ENCODE measurements around the gene MOB3A.
"Not testable (repeated sequence)": the region's sequence is repeated elsewhere in the genome, so short reads cannot be mapped to it uniquely, and the experiment has no call there.

MOB3A gene

DNA sequence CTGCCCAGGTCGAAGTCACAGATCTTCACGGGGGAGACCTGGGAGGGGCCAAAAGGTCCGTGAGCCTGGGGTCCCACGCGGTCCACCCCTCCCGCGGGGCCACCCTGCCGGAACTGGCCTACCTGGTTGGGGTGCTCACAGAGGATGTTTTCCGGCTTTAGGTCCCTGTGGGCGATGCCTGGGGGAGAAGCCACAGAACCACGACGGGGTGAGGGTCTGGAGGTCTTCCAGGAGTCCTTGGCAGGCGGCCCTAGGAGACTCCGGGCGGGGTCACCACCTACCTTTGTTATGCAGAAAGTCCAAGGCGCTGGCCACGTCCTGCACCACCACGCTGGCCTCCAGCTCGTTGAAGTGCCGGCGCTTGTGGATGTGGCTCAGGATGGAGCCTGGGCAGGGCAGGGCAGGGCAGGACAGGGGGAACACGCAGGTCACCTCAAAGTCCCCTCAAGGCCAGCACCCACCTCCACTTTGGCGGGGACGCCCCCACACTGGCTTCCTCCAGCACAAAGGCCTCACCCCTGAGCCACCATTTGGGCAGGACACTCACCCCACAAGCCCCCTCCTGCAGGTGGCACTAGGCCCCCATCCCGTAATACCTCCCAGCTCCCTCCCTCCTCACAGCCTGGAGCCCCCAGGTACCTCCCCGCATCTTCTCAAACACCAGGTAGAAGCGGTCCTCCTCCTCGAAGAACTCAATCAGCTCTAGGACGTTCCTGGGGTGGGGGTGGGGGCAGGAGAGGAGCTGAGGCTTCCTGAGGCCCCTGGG, 53.5 kb downstream of the MOB3A start:
- DNase-seq: no peak

DNA sequence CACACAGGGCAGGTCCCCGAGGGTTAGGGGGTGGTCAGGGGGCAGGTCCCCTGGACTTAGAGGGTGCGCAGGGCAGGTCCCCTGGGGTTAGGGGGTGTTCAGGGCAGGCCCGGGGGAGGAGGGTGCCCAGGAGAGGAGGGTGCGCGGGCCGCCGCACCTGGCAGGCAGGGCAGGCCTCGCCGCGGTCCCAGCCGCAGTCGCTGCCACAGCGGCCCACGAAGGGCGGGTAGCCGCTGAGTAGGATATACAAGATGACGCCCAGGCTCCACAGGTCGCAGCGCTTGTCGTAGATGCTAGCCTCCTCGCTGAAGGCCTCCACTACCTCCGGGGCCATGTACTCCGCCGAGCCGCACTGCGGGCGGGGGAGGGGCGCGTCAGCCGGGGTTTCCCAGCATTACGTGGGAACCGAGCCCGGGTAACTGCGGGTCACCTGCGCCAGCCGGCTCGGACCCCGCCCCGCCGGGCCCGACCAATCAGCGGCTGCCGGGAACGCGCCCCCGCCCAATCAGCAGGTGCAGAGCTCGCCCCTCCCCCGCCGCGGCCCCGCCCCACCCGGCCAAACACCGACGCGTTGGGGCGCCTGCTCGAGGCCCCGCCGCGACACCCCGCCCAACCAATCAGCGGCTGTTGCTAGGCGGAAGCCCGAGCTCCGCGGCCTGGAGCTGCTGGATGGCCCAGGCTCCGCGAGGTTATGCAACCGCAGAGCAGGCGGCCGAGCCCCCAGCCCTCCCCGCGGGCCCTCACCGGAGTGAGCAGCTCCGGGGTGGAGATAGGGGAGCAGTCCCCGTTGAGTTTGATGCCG, 54.2 kb downstream of the MOB3A start:
- DNase-seq: peak; percentile 99

DNA sequence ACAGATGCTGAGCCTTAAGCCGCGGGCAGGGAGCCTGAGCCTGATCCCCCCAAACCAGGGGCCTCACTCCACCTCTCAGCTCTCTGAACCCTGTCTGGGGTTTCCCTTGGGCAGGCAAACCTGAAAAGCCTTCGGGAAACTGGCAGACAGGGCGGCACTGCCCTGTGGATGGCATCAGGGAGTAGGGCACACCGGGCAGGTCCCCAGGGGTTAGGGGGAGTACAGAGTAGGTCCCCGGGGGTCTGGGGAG, 54.8 kb downstream of the MOB3A start:
- no peak for DNase-seq

DNA sequence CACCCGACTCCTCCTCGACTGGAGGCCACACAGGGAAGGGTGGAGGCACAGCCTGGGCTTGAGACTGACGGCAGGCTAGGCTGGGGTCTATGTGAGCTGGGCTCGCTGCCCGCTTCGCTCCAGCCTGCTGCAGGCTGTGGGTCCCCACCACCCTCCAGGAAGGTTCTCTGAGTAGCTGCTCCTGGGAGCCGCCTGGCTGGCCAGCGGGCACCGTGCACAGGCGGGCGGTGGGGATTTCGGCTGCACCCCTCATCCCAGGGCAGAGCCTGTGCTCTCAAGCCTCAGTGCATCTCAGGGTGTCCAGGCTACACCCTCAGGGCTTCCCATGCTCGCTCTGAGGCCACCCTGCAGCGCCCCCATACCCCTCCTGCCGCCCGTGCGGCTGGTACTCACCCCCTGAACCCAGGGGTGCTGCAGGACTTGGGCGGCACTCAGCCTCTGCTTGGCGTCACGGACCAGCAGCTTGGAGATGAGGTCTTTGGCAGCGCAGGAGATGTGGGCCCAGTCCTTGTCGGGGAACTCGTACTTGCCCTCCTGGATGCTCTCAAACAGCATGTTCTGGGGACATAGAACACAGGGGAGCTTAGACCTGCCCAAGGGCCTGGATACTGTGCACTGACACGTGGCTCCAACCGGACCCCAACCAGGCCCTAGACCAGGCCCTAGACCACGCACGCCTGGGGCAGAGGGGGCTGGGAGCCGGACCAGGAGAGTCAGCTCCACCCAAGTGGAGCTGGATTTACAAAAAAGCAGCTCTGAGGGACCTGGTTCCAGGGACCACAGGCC, 55.3 kb downstream of the MOB3A start:
- no peak for DNase-seq

DNA sequence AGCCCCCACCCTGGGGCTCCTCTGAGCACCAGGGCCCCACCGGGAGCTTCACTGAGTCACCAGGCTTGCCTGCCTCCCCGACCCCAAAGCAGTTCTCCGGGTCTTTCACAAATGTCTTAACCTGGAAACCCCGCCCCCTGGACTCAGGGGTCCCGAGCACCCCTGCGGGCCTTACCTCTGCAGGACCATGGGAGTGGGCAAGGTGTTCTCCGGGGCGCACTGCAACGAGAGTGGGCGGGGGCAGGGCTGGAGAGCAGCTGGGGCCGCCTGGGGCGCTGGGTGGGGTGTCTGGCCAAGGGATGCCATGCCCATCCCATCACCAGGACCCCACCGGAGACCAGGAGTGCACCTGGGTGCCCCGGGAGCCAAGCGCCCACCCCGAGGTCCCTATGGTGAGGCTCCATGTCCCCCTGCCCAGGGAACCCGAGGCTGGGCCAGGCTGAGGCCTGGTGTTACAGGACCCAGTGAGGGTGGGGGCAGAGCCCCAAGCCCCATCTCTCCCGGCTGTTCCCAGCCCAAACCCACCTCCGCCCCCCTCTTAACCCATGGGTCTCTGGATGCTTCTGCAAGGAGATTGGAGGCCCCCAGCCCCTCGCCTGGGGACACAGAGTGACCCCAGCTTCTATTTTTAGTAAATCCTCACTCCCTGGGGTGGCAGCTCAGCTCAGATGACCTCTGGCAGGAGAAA, 56.0 kb downstream of the MOB3A start:
- DNase-seq: no peak

DNA sequence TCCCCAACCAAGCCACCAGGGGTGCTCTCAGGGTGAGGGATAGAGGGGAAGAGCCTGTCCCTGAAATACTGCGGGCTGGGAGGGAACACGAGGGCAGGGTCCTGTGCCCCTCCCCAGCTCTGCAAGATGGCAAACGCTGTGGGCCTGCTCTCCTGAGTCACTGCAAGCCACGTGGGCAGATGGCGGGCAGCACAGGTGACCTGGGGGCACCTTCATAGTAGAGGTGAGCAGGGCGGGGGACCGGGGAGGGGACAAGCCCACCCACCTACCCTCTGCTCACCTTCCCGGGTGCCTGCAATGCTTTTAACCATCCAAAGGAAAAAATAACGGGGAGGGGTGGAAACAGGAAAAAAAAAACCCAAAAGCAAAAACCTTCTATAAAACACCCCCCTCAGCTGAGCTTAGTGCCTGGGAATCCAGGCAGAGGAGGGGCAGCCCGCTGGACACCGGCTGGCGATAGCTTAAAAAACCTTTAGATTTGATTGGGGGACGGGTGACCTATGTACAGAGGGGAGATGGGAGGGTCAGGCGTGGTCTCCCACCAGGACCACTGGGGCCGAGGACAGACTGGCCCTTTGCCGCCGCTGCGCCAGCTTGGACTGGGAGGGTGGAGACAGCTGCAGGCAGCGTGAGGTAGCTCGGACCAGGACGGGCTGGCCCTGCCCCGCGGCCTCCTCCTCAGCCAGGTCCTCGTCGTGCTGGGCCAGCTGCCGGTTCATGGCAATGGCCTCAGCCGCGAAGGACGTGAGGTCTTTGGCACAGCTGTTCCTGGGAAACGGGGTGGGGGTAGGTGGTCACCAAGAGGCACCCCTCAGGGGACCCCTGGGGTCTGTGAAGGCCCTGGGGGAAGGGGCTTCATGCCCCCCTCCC, 56.8 kb downstream of the MOB3A start:
- no peak for DNase-seq

DNA sequence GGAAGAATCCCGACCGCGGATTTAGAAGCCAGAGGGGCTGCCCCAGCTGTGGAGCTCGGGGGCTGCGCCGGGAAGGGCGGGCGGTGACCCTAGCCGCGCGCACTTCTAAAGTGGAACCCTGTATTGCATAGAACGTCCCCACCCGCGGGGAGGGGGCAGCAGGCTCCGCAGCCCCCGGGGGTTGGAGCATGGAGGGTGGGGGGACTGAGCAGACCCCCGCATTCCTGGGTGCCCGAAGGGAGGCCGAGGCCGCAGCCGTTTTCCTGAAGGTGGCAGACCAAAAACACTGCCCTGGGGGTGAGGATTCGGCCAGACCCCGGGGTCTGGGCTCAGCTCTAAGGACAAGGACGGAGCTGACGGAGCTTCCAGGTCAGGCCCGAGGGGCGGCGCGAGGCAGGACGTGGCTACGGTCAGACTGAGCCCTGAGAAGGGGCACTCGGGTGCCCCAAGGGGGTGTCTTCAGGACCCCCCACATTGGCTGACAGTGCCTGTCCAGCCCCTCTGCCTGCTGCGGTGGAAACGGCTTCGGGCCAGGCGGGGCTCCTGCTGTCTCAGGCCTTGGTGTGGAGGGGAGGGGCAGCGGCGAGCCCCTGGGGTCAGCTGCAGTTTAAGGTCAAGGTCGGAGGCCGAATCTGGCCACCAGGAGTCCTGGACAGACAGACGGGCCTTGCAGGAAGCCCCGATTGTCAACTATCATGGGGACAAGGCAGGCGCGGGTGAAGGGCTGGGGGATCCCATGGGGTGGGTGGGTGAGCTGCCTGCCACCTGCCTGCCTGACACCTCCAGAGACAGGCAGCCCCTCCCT, 57.6 kb downstream of the MOB3A start:
- DNase-seq: no peak

DNA sequence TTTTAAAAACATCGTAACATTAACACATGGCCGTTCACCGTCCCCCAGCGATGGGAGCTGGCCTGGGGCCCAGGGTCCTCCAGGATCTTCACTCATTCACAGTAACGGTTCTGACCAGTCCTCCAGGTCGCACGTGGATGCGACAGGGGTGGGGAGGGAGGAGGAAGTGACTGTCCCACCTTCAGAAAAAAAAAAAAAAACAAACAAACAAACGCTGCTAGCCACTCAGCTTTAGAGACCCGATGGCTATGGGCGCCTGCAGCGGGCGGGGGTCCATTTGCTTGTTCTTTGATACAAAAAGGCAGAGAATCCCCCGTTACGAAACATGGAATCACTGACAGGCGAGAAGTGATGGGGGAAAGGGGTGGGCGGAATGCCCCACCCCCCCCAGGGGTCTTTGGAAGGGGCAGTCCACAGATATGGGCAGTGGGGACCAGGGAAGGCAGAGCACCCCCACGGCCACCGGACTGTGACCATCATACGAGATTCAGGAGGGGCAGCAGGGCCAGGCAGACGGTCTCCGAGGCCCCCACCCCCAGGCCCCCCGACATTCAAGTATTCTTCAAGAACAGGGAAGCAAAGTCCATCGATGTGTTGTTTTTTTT, 58.4 kb downstream of the MOB3A start:
- DNase-seq: no peak

DNA sequence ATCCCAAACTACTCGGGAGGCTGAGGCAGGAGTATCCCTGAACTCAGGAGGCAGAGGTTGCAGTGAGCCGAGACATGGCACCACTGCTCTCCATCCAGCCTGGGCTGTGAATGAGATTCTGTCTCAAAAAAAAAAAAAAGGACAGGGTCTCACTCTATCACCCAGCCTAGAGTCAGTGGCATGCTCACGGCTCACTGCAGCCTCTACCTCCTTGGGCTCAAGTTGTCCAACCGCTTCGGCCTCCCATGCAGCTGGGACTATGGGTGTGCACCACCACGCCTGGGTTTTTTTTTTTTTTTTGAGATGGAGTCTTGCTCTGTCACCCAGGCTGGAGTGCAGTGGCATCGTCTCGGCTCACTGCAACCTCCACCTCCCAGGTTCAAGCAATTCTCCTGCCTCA, 59.7 kb downstream of the MOB3A start:
- no peak for DNase-seq

DNA sequence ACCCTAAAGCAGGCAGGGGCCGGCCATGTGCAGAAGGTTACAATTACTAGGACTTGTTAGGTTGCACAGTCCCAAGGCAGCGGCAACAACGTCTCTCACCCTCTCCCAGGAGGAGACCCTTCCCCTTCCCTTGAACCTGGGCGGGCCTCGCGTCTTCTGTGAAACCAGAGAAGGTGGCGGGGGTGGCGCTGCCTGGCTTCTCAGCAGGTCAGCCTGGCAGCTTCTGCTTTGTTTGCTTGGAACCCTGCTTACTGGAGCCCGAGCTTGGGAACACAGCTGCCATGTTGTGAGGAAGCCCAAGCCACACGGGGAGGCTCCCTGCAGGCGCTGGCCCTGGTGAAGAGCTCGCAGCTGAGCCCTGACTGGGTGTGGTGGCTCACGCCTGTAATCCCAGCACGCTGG, 60.5 kb downstream of the MOB3A start:
- DNase-seq: no peak

DNA sequence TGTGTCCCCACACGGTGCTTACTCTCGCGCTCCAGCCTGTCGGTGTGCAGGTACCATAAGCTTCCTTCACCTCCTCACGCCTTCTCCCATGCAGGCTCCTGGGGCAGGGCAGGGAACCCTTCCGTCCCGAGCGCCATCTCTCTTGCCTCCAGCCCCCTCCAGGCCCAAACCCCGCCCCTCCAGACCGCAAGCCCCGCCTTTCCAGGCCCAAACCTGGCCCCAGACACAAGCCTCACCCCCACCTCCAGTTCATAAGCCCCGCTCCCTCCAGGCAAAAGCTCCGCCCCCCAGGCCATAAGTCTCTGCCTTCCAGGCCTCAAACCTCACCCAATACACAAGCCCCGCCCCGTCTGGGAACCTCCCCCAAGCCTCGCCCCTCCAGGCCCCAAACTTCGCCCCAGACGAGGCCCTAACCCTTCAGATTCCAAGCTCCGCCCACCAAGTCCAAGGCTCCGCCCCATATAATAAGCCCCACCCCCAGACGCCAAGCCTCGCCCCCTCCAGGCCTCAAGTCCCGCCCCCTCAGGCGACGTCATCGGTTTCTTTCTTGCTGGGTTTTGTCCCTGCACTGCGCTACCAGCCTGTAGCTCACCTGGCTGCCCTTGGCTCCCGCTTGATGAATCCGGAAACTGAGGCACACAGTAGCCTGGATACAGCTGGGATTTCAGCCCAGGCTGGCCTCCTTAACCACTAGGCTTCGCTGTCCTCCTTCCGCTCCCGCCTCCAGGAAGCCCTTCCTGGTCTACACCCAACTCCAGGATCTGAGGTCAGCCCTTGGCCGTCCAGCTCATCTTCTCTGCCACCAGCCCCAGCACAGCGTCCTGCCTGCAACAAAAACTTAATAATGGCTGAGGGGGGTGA, 61.2 kb downstream of the MOB3A start:
- DNase-seq: peak; percentile 91

DNA sequence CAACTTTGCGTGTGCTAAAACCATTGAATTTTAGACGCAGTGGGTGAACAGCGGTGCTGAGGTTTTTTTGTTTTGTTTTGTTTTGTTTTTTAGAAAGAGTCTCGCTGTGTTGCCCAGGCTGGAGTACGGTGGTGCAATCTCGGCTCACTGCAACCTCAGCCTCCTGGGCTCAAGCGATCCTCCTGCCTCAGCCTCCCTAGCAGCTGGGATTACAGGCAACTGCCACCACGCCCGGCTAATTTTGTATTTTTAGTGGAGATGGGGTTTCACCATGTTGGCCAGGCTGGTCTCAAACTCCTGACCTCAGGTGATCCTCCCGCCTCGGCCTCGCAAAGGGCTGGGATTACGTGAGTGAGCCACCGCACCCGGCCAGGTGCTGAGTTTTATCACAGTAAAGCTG, 61.9 kb downstream of the MOB3A start:
- DNase-seq: not testable (repeated sequence)

DNA sequence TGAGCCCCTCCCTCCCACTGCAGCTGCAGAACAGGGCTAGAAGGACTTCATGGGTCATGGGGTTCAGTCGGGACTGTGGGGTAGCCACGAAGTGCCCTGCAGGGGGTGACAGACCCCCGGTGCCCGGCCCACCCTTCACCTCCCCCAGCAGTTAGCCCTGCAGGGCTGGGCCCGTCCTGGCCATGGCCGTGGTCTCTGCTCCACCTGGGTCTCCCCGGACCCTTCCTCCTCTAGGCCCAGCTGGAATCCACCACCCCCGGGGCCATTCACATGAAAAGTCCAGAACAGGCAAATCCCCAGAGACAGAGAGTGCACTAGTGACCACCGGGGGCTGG, 62.3 kb downstream of the MOB3A start:
- no peak for DNase-seq

DNA sequence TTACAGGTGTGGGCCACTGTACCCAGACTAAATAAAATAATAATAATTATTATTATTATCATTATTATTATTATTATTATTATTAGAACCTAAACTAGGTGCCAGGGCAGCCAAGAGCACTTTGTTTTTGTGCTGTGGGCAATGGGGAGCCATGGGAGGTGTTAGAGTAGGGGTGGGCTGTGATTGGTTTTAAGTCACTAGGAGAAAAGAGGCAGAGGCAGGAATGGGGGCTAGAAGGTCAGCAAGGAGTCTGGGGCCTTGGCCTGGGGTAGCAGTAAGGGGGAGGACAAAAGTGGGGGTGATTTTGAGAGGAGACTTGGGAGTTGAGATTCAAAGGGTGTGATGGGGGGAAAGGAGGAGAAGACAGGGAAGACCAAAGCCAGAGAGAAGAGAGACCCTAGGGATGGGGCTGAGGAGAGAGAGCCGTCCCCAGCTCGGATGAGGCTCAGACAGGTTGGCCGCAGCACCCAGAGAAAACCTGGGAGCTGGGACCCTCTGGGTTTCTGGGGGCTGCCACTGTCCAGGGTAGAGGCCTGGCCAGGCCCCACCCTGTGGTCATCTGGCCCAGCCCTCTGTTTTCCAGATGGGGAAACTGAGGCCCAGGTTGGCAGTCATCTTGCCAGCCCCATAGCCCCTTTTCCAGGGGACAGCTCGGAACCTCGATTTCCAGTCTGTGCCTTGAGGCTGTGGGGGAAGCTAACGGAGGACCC, 62.9 kb downstream of the MOB3A start:
- DNase-seq: no peak

DNA sequence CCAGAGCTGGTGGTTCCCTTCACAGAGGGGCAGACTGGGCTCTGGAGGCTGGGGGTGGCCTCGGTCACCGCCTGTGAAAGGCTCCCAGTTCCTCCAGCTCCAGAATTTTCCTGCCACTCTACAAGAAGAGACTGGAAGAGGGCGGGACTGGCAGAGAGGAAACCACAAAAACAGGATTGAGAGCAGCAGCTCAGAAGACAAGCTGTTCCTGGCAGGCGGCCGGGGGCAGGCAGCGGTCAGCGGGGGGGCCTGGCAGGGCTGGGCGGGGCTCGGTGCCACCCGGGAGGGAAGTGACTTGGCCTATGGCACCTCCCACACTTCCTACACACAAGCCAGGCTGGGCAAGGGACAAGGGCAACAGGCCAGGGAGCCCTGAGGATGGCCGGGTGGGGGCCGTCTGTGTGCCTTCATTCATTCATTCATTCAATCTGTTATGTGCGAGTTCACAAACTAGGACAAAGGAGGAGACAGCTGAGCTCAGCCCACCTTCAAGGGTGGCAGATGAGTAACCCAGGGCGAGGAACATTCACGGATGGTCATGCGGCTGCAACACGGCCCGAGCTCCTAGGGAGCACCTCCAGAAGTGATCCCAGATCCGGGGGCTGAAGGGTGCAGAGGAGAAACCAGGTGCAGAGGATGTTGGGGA, 63.7 kb downstream of the MOB3A start:
- DNase-seq: no peak

DNA sequence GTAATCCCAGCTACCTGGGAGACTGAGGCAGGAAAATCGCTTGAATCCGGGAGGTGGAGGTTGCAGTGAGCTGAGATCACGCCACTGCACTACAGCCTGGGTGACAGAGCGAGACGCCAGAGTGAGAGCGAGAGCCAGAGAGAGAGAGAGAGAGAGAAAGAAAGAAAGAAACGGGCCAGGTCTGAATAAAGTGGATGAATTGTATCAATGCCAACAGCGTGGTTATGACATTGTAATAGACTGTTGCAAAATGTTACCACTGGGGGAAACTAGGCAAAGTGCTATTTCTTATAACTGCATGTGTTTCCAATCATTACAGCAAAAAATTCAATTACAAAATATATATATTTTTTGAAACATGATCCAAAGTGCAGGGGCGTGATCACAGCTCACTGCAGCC, 68.8 kb downstream of the MOB3A start:
- DNase-seq: no peak

DNA sequence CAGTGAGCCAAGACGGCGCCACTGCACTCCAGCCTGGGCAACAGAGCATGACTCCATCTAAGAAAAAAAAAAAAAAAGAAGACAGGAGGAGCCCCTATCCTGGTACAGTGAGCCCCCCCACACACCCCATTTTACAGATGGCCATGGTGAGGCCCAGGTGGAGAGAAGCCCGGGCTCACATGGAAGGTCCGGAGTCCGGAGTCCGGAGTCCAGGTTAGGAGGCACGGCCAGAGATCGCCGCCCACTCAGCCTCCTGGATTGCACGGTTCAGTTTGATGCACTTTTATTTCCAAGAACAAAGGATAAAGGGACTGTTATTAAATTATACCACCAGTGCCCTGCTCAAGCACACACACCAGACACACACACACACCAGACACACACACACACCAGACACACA, 69.4 kb downstream of the MOB3A start:
- no peak for DNase-seq

DNA sequence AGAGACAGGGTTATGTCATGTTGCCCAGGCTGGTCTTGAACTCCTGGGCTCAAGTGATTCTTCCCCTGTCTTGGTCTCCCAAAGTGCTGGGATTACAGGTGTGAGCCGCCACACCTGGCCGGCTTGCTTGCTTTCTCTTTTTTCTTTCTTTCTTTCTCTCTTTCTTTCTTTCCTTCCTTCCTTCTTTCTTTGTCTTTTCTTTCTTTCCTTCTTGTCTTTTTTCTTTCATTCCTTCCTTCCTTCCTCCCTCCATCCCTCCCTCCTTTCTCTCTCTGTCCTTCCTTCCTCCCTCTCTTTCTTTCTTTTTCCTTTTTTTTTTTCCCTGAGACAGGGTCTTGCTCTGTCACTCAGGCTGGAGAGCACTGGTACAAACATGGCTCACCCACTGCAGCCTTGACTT, 73.8 kb downstream of the MOB3A start:
- no peak for DNase-seq

Data from activated CD8-positive, alpha-beta memory T cell treated with anti-CD3 and anti-CD28 coated beads, Interleukin-2, amount 50 U/mL, for 48 hours (primary cell).